ENCODE measurements around the gene DIO1.

Gene DIO1

DNA sequence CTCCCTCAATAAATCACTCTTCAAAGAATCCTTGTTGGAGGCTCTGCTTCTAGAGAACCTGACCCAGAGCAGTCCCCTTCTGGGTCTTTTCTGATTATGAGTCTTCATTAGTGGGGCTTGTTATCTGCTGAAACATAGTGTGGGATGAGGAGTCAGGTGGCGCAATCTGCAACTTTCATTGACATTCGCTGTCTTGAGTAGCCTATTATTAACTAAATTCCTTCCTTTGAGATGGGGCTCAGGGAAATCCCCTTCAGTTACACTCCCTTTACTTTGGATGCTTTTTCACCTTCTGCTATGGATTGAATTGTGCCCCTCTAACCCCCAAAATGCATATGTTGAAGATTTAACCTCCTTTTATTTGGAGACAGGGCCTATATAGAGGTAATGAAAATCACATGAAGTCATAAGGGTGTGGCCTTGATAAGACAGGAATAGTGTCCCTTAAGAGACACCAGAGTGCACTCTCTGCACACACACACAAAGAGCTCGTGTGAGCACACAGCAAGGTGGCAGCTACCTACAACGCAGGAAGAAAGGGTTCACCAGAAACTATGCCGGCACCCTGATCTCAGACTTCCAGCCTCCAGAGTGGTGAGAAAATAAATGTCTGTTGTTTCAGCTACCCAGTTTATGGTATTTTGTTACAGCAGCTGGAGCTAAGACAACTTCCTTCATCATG lies 19.5 kb downstream of the DIO1 start:
- Histone ChIP-seq H4K20me1 (ENCODE audit: insufficient read depth) (no peaks in the 10 kb centered on the region), H3K27me3 (ENCODE audit: insufficient read depth, low read depth) (no peaks in the 10 kb centered on the region), H3K4me2 (no peak overlapping the region), H3K27ac (no peak overlapping the region), H2AFZ (ENCODE audit: low read depth) (no peak overlapping the region), H3K4me1 (ENCODE audit: low read depth, poor library complexity, severe bottlenecking) (no peaks in the 10 kb centered on the region), H3K79me2 (ENCODE audit: insufficient read depth, low read depth) (no peaks in the 10 kb centered on the region), H3K36me3 (ENCODE audit: insufficient read depth) (no peaks in the 10 kb centered on the region), H3K4me3 (IDR thresholded peaks at IDR 0.05; ENCODE audit: insufficient read depth, low read depth, low read length) (no peak overlapping the region), H3K9ac (no peak overlapping the region)
- TF ChIP-seq, protein P1, sequence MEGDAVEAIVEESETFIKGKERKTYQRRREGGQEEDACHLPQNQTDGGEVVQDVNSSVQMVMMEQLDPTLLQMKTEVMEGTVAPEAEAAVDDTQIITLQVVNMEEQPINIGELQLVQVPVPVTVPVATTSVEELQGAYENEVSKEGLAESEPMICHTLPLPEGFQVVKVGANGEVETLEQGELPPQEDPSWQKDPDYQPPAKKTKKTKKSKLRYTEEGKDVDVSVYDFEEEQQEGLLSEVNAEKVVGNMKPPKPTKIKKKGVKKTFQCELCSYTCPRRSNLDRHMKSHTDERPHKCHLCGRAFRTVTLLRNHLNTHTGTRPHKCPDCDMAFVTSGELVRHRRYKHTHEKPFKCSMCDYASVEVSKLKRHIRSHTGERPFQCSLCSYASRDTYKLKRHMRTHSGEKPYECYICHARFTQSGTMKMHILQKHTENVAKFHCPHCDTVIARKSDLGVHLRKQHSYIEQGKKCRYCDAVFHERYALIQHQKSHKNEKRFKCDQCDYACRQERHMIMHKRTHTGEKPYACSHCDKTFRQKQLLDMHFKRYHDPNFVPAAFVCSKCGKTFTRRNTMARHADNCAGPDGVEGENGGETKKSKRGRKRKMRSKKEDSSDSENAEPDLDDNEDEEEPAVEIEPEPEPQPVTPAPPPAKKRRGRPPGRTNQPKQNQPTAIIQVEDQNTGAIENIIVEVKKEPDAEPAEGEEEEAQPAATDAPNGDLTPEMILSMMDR (conservative IDR thresholded peaks at IDR 0.05; ENCODE audit: low read depth, low read length) = no peak

DNA sequence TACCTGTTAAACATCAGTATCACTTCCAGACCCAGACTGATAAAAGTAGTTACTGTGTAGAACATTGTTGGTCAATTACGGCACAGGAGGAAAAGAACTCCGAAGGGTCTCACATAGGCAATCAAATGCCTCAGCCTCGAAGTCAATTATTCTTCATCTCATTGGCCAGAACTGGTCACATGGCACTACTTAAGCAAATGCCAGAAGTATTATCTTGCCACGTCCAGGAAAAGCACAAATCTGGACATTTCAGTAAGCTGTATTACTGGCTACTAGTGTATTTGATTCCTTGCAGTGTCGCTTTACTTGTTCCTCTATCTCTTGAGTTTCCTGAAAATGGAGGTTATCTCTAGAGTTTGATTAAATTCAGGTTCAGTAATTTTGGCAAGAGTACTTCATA lies 24.4 kb downstream of the DIO1 start:
- no peak overlapping the region for H3K4me2 ChIP-seq
- no peaks in the 10 kb centered on the region for H4K20me1 ChIP-seq (ENCODE audit: insufficient read depth)
- no peaks in the 10 kb centered on the region for H3K36me3 ChIP-seq (ENCODE audit: insufficient read depth)
- peaks cover 16% of the 10 kb centered on the region for H3K4me1 ChIP-seq (ENCODE audit: low read depth, poor library complexity, severe bottlenecking)
- H3K4me3 ChIP-seq (IDR thresholded peaks at IDR 0.05; ENCODE audit: insufficient read depth, low read depth, low read length) = no peak overlapping the region
- H3K9ac ChIP-seq = no peak overlapping the region
- H3K27me3 ChIP-seq (ENCODE audit: insufficient read depth, low read depth) = no peaks in the 10 kb centered on the region
- H3K27ac ChIP-seq = no peak overlapping the region
- no peaks in the 10 kb centered on the region for H3K79me2 ChIP-seq (ENCODE audit: insufficient read depth, low read depth)
- H2AFZ ChIP-seq (ENCODE audit: low read depth) = no peak overlapping the region
- TF ChIP-seq, protein P1 (conservative IDR thresholded peaks at IDR 0.05; ENCODE audit: low read depth, low read length) = no peak

DNA sequence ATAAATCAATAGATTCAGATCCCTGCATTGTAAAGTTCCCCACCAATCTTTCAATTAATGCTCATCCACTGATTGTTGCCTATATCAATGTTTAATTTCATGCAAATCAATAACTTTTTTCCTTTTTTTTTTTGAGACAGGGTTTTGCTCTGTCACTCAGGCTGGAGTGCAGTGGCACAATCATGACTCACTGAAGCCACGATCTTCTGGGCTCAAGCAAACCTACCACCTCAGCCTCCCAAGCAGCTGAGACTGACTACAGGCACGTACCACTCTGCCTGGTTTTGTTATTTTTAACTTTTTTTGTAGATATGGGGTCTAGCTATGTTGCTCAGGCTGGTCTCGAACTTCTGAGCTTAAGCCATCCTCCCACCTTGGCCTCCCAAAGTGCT lies 25.7 kb downstream of the DIO1 start:
- TF ChIP-seq, protein P1 (conservative IDR thresholded peaks at IDR 0.05; ENCODE audit: low read depth, low read length) = no peak
- peaks cover 16% of the 10 kb centered on the region for H3K4me1 ChIP-seq (ENCODE audit: low read depth, poor library complexity, severe bottlenecking)
- H3K79me2 ChIP-seq (ENCODE audit: insufficient read depth, low read depth) = no peaks in the 10 kb centered on the region
- H2AFZ ChIP-seq (ENCODE audit: low read depth) = no peak overlapping the region
- no peak overlapping the region for H3K9ac ChIP-seq
- no peak overlapping the region for H3K4me3 ChIP-seq (IDR thresholded peaks at IDR 0.05; ENCODE audit: insufficient read depth, low read depth, low read length)
- H4K20me1 ChIP-seq (ENCODE audit: insufficient read depth) = no peaks in the 10 kb centered on the region
- H3K36me3 ChIP-seq (ENCODE audit: insufficient read depth) = no peaks in the 10 kb centered on the region
- H3K27ac ChIP-seq = no peak overlapping the region
- H3K4me2 ChIP-seq = no peak overlapping the region
- H3K27me3 ChIP-seq (ENCODE audit: insufficient read depth, low read depth) = no peaks in the 10 kb centered on the region

DNA sequence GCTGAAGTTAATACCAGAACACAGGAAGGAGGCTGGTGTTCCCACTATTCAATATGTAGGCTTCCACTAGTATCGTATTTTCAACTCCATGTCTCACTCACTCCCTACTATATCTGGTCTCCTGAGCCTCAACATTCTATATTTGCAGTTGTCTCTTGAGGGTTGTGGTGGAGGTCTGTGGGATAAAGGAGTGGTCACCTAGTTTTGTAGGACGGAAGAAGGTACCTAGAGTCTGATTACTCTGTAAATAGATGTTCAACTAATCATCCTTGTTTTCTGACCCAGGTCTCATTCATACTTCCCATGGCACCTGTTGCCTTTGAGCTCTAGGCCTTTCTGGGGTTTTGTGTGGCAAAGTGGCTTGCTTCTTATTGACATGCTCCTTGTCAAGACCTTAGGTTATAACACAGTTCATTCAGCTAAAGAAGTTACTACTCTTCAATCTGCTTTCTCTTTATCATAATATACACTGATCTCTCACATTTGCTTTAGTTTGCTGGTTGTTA lies 33.4 kb downstream of the DIO1 start:
- H3K4me2 ChIP-seq = no peak overlapping the region
- H3K4me3 ChIP-seq (IDR thresholded peaks at IDR 0.05; ENCODE audit: insufficient read depth, low read depth, low read length) = no peak overlapping the region
- TF ChIP-seq, protein P1 (conservative IDR thresholded peaks at IDR 0.05; ENCODE audit: low read depth, low read length) = no peak
- H3K4me1 ChIP-seq (ENCODE audit: low read depth, poor library complexity, severe bottlenecking) = no peaks in the 10 kb centered on the region
- H3K36me3 ChIP-seq (ENCODE audit: insufficient read depth) = no peaks in the 10 kb centered on the region
- no peak overlapping the region for H2AFZ ChIP-seq (ENCODE audit: low read depth)
- H3K9ac ChIP-seq = no peak overlapping the region
- H4K20me1 ChIP-seq (ENCODE audit: insufficient read depth) = no peaks in the 10 kb centered on the region
- no peak overlapping the region for H3K27ac ChIP-seq
- no peaks in the 10 kb centered on the region for H3K27me3 ChIP-seq (ENCODE audit: insufficient read depth, low read depth)
- H3K79me2 ChIP-seq (ENCODE audit: insufficient read depth, low read depth) = no peaks in the 10 kb centered on the region

Data from KMS-11 (cell line).